HG02938 (cell line): ENCODE results near the gene REEP1.
A peak's percentile ranks its signal among the peaks of the same experiment; 100 is the strongest.

Source experiments
- ATAC-seq: cut with Tn5 transposase; IDR thresholded peaks from one replicate; pipeline ENCODE4 v1.9.1; 2021; ENCODE audit warnings: mild to moderate bottlenecking, moderate library complexity; ENCODE audit not compliant: unreplicated experiment

The REEP1 gene

GRCh38 chr2:86284987-86285386 is 52.4 kb downstream of the REEP1 start:
- no peak for ATAC-seq

DNA sequence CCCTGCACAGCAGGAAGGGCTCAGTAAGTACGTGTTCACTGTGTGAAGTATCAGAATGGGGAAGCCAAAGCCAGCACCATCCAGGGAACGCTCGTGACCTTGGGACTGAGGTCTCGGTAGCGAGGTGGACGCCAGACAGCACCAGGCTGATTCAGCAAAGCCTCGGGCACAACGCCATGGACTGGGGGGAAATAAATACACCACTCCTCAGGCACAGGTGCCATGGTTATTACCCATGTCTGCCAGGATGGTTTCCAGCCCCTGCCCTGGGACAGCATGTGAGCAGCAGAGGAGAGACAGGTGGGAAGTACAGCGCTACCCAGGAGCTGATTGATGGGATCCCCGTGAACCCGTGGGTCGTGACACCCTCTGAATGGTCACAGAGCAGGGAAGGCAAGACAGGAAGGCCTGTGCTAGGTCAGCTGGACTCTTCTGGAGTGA is 53.0 kb downstream of the REEP1 start:
- no peak for ATAC-seq

- ATAC-seq: no peak
Observed at GRCh38 chr2:86283411-86284030, 53.9 kb downstream of the REEP1 start.

DNA sequence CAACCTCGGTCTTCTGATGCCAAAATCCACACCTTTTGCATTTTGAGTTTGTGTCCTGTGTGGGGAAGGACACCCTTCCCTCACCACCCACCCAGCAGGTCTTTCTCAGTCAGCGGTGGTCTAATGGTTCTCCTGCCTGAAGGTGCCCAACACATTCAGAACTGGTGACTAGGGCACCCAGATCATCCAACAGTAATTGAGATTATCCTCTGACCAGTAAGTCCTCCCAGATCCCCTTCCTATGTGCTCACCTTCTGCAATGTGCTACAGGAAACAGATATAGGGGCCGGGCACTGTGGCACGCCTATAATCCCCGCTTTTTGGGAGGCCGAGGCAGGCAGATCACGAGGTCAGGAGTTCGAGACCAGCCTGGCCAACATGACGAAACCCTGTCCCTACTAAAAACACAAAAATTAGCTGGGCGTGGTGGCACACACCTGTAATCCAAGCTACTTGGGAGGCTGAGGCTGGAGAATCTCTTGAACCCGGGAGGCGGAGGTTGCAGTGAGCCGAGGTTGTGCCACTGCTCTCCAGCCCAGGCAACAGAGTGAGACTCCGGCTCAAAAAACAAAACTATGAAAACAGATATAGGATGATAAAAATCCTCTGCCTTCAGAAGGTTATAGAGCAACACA is 56.2 kb downstream of the REEP1 start:
- no peak for ATAC-seq

- no peak for ATAC-seq
Observed at GRCh38 chr2:86280191-86280667, 57.2 kb downstream of the REEP1 start.

DNA sequence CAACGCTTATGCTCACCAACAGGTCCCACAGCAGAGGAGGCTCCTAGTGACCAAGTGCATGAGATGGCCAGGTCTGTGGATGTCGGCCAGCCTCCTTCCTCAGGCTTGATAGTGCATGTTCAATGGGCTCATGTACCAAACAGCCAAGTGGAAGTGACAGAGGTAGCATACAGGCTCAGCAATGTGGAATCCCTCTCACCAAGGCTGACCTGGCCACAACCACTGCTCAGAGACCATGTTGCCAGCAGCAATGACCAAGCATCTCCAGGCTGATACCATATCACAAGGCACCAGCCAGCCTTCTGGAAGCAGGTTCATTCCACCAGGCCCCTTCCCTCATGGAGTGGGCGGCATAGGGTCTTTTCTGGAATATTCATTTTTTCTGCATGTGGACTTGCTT is 61.5 kb downstream of the REEP1 start:
- ATAC-seq: no peak

DNA sequence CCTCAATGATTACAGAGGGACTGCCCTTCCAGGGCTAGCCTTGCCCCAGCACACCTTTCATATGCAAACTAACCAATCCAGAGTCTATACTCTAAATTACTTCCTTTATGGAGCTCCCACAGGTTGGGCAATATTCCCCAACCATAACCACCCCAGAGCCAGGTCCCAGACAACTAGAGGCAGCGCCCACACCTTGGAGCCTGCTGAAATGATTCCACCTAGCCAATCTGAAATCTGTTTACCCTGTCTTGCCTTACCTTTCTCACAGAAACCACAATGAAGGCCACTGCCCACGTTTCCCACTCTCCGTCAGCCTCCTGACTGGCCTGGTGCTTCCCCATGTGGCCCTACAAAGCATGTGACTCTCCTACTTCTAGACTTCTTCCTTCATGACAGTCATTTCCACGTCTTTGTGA is 62.0 kb downstream of the REEP1 start:
- no peak for ATAC-seq

DNA sequence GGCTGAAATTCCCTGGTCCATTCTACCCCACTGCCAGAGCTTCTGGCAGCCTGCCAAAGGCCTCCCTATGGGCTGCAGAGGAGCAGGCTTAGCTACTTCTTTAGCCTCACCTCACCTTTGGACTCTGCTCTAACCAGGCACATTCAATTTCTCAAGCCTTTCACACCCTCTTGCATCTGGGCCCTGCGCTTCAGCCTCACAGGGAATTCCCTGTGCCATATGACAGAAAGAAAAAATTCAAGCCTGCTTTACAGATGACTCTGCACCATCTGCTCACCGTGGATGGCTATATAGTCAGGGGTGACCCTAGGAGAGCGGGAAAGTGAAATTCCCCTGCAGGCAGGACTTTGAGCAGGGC is 62.5 kb downstream of the REEP1 start:
- peak; percentile 61 for ATAC-seq

DNA sequence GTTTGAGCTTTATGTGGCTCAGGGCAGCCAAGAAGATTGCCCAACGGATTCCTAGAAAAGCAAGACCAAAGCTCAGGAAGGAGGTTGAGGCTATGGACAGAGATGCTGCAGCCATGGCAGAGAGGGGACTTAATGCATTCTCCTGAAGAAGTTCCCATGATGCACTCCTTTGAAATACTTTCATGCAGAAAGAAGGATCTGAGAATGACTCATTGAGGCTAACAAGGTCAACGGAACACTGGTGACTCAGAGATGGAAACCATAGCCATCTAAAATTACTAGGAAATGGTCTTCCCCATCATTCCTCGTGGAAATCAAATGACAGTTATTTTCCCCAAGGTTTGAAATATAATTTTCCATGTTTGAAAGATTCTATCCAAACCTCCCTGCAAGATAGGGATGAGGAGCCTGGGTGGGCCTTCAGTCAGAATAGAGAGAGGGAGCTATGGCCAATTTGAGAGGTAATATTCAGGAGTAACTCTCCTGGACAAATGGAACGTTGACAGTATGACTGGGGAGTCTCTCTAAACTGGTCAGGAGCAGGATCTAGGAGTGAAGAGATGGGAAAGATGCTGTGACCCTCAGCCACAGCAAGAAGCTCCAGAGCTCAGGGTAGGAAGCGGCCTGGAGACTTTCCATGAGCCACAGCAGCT is 63.0 kb downstream of the REEP1 start:
- ATAC-seq: no peak

DNA sequence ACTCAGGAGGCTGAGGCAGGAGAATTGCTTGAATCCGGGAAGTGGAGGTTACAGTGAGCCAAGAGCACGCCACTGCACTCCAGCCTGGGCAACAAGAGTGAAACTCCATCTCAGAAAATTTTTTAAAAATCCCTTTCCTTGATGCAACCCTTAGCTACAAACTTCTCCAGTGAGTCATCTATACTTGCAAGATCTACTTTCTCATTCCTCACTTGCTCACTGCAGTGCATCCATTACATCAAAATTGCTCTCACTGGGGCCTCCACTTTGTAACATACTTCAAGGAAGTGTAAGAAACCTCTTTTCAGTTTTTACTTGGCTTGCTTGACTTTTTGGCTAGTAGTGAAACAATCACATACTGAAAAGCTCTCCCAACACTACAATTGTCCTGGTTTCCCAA is 65.3 kb downstream of the REEP1 start:
- ATAC-seq: no peak

DNA sequence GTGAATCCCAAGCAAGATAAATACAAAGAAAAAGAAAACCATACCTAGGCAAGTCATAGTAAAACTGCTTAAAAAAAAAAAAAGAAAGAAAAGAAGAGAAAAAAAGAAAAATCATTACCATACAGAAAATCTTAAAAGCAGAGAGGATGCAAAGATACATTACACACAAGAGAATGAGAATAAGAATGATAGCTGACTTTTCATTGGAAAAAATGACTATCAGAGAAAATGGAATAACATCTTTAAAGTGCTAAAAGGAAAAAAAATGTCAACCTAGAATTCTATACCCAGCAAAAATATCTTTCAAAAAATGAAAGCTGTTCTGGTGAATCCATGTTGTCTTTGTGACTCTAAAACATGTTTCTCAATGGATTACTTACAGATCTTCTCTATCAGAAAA is 66.2 kb downstream of the REEP1 start:
- no peak for ATAC-seq

- no peak for ATAC-seq
Observed at GRCh38 chr2:86263956-86264355, 73.5 kb downstream of the REEP1 start.

DNA sequence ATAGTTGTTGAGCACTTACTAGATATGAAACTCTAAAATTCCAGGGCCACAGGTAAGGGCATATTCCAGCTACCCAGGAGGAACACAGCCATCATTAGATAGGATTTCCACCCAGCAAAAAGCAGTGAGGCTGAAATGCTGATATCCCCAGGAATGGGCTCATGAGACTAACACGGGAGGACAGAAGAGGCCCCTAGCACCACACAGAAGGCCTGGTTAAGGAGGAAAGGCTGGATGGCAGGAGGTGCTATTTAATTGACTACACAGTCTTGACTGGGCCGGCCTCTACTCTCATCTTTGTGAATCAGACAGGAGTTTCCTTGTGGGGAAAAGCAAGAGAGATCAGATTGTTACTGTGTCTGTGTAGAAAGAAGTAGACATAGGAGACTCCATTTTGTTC is 76.4 kb downstream of the REEP1 start:
- ATAC-seq: no peak

GRCh38 chr2:86258106-86258505 is 79.3 kb downstream of the REEP1 start:
- ATAC-seq: no peak

- no peak for ATAC-seq
Observed at GRCh38 chr2:86256982-86257381, 80.4 kb downstream of the REEP1 start.

DNA sequence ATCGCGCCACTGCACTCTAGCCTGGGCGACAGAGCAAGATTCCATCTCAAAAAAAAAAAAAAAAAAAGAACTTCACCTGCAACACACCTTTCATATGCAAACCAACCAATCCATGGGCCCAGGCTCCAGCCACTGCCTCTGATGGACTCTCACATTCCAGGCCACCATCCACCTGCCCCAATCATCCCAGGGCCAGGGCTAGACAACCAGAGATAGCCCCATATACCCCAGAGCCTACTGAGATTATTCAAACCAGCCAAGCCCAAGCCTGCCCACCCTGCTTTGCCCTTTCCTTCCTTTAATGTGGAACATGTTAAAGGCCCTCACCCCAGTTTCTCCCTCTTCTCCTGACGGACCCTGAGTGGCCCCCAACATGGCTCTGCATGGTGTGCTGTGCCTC is 81.1 kb downstream of the REEP1 start:
- ATAC-seq: no peak

DNA sequence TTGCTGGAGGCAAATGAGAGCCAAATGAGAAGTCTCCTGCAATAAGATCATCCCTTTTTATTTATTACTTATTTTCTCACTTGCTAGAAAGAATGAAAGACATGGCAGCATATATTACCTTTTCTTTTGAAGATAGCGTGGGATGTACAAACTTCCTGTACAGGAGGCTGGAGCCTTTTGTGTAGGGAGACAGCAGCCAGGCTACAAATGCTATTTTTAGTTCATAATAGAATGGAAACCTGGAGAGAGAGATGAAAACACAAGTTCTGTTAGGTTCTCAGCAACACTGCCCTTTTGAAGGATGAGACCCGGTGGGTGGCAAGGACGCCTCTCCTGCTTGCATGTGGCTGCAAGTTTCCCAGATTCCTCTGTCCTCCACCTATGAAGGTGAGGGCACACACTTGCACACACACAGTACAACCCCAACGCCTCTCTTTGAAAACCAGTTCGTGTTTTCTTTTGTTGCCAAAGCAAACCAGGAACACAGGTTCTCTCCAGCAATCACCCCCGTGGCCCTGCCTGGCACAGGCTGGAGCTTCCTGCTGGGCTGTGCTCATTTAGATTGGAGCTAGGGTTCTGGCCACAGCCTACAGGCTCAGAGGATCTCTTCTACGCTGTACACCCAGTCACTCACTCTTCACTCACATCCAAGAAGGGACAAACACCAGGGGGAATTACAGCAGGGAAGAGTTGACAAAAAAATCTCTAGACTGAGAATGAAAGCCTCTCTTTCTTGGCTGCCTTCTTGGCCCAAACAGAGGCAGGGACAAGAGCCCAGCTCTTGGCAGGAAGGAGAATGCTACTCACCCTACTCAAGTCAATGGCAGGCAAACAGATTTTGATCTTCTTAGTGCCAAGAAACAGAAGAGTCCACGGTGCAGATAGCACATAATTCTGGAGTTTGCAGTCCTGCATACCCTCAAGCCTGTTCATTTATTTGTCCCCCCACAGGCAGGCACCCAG is 82.6 kb downstream of the REEP1 start:
- ATAC-seq: no peak

- no peak for ATAC-seq
Observed at GRCh38 chr2:86253424-86253823, 84.0 kb downstream of the REEP1 start.

DNA sequence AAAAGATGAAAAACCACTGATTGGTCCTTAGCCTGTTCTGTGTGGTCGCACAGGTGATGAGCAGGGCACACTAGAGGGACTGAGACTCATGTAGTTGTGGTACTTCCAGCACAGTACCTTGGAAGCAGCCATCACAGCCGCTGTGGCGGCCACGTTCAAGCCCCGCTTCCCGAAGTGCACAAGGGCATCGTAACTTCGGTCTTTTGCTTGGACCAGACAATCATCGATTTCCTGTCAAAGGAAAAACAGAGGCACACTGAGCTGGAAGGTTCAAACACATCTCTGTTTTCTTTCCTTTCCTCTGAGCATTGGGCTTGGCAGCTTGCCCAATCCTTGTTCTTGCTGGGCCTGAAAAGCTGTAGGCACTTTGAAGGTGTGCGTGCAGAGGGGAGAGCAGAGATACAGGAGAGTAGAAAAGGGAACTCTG is 85.6 kb downstream of the REEP1 start:
- no peak for ATAC-seq

DNA sequence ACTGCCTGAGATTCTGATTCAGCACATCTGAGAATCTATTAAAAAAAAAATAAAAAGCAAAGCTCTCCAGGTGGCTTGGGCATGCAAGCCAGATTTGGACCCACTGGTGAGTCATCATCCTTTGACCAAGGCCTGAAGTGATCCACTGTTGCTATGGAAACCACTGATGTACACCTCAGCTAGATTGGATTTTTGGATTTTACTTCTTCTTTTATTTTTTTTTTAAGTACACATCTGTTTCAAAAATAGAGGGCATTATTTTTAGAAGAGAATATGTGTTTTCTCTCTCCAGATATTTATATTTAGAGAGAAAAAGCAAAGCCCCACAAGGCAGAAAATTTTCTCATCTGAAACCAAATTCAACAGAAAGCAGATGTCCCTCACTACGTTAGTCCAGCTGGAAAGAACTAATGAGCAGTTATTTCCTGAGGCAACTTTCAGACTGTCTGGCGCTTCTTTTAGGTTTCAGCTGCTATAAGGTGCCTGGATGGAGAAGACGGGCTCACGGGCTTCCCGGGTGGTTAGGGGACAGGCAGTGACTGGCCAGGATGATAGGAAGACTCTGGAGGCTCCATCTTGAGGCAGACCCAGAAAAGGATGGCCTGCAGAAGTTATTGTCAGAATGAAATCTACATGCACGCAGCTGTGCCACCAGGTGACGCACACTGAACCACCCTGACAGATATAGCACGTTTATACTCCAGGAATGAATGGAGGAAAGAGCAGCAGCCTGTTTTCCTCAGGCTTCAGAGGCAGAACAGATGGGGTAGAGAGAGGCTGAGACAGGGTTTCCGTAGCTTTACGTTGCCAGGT is 87.6 kb downstream of the REEP1 start:
- ATAC-seq: peak; percentile 65
